Mammary epithelial cell (primary cell): Measurements from ENCODE around the gene RIT1.

Experiments used
- CTCF ChIP-seq, 2 donors: IDR thresholded peaks in 1 of 2; conservative IDR thresholded peaks in 1 of 2; 2 replicates each; pipeline ENCODE4 v1.5.1; 2011 to 2012; ENCODE audit warnings: inconsistent platforms in 2 of 2, low read length in 2 of 2, mild to moderate bottlenecking in 2 of 2, control low read depth in 1 of 2, low read depth in 1 of 2; ENCODE audit not compliant: insufficient read depth in 1 of 2; ENCODE audit errors: extremely low read depth in 1 of 2
- EZH2 ChIP-seq: IDR thresholded peaks from 2 replicates; pipeline ENCODE4 v1.6.1; 2012; ENCODE audit warnings: low read length, inconsistent platforms, borderline replicate concordance

DNA sequence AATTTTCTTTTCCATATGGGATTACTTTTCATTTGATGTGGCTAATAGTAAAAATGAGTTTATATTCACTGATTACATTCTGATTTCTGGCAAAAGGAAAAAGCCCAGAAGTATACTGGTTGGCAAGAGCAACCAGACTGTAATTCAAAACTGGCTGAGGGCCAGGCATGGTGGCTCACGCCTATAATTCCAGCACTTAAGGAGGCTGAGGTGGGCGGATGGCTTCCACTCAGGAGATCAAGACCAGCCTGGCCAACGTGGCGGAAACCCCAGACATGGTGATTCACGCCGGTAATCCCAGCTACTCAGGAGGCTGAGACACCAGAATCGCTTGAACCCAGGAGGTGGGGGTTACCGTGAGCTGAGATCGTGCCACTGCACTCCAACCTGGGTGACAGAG is 37.3 kb downstream of the RIT1 start:
- no peak for TF ChIP-seq CTCF (conservative IDR thresholded peaks at IDR 0.05 in 1 of 2, IDR thresholded peaks at IDR 0.05 in 1 of 2; ENCODE audit: extremely low read depth in 1 of 2, insufficient read depth in 1 of 2, low read depth in 1 of 2, low read length in 2 of 2)
- no peak for TF ChIP-seq EZH2
